Measurements from ENCODE around the gene MAN2A2.

DNA sequence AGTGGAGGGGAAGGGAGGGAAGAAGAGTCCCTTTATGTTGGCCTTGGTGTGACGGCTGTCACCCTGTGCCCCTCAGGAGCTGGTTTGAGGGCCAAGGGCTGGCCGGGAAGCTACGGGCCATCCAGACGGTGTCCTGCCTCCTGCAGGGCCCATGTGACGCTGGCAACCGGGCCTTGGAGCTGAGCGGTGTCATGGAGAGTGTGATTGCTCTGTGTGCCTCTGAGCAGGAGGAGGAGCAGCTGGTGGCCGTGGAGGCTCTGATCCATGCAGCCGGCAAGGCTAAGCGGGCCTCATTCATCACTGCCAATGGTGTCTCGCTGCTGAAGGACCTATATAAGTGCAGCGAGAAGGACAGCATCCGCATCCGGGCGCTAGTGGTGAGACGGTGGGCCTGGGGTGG is 43.4 kb downstream of the MAN2A2 start:
- TF ChIP-seq, protein P1, sequence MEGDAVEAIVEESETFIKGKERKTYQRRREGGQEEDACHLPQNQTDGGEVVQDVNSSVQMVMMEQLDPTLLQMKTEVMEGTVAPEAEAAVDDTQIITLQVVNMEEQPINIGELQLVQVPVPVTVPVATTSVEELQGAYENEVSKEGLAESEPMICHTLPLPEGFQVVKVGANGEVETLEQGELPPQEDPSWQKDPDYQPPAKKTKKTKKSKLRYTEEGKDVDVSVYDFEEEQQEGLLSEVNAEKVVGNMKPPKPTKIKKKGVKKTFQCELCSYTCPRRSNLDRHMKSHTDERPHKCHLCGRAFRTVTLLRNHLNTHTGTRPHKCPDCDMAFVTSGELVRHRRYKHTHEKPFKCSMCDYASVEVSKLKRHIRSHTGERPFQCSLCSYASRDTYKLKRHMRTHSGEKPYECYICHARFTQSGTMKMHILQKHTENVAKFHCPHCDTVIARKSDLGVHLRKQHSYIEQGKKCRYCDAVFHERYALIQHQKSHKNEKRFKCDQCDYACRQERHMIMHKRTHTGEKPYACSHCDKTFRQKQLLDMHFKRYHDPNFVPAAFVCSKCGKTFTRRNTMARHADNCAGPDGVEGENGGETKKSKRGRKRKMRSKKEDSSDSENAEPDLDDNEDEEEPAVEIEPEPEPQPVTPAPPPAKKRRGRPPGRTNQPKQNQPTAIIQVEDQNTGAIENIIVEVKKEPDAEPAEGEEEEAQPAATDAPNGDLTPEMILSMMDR (IDR thresholded peaks at IDR 0.05 in 4 of 5, conservative IDR thresholded peaks at IDR 0.05 in 1 of 5): no peak
- TF ChIP-seq POLR2A (IDR thresholded peaks at IDR 0.05): no peak
